Breast epithelium (tissue), 3 donors: ENCODE measurements around the gene STARD4.

Experiments used
- POLR2AphosphoS5 ChIP-seq, 3 donors: sonication (generic); formaldehyde crosslinking; IDR thresholded peaks; one replicate each; pipeline ENCODE4 v1.6.1; 2017; ENCODE audit warnings: antibody characterized with exemption in 3 of 3
- TF ChIP-seq, protein P1 (sequence below), 3 donors: fragments of 450-650 bp; IDR thresholded peaks; one replicate each; pipeline ENCODE4 v1.5.1; 2016 to 2017; ENCODE audit warnings: antibody characterized with exemption in 3 of 3, mild to moderate bottlenecking in 3 of 3, moderate library complexity in 3 of 3

DNA sequence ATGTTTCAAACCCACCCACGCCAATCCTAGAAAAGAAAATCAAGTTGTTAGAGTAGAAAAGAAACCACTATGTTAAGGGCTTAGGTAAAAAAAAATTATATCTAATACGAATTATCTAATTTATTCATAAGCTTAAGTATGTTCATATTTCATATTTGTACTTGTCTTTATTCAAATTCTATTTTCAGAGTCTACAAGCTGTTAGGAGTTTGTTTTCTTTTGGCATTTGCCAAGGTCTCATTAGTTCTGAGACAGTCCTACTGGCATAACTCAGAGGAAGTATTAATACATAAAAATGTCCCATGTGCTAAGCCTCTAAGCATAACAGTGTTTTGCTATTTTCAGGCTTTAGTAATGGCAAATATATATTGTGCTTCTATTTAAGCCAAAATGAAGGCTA is 57.6 kb downstream of the STARD4 start:
- TF ChIP-seq, protein P1, sequence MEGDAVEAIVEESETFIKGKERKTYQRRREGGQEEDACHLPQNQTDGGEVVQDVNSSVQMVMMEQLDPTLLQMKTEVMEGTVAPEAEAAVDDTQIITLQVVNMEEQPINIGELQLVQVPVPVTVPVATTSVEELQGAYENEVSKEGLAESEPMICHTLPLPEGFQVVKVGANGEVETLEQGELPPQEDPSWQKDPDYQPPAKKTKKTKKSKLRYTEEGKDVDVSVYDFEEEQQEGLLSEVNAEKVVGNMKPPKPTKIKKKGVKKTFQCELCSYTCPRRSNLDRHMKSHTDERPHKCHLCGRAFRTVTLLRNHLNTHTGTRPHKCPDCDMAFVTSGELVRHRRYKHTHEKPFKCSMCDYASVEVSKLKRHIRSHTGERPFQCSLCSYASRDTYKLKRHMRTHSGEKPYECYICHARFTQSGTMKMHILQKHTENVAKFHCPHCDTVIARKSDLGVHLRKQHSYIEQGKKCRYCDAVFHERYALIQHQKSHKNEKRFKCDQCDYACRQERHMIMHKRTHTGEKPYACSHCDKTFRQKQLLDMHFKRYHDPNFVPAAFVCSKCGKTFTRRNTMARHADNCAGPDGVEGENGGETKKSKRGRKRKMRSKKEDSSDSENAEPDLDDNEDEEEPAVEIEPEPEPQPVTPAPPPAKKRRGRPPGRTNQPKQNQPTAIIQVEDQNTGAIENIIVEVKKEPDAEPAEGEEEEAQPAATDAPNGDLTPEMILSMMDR (IDR thresholded peaks at IDR 0.05) = no peak
- TF ChIP-seq POLR2AphosphoS5 (IDR thresholded peaks at IDR 0.05) = no peak
